Uterus (tissue), 2 donors: Measurements from ENCODE around the gene PANK4.

Source experiments
- POLR2A ChIP-seq, 2 donors: fragments of 450-650 bp; IDR thresholded peaks; one replicate each; pipeline ENCODE4 v1.6.1; 2016; ENCODE audit warnings: antibody characterized with exemption in 2 of 2, mild to moderate bottlenecking in 1 of 2, moderate library complexity in 1 of 2
- TF ChIP-seq, protein P1 (sequence below), 4 experiments: fragments of 200-600 bp in 2 of 4; fragments of 450-650 bp in 2 of 4; sonication (generic) in 2 of 4; IDR thresholded peaks; one replicate each; pipeline ENCODE4 v1.5.1; 2016 to 2019; ENCODE audit warnings: antibody characterized with exemption in 4 of 4, mild to moderate bottlenecking in 2 of 4, moderate library complexity in 1 of 4

DNA sequence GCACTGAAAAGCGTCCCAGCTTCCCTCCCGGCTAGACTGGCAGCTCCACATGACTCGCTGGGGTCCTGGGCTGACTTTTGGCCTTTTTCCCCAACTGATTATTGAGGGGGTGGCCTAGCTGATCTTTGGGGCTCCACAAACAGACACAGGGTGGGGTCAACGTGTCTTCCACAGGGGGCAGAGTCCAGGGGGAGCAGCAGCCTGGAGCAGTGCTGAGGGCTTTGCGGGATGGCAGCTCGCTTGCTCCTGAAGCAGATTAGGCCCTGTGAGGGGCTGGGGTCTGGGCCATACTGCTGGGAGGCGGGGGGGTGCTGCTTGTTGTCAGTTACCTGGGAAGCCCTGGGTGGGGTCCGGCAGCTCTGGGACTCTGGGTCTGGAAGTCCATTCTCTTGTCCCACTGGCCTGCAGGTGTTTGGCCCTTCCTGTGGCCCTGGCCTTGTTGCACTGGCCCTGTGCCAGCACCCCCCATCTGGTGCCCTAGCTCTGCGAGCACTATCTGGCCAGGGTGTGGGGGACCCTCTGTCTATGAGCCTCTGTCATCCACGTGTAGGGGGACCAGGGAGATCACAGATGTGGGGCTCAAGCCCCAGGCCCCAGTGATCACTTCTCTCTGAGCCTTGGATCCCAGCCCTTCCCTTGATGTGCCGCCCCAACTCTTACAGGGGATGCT lies 16.0 kb upstream of the PANK4 start:
- TF ChIP-seq, protein P1, sequence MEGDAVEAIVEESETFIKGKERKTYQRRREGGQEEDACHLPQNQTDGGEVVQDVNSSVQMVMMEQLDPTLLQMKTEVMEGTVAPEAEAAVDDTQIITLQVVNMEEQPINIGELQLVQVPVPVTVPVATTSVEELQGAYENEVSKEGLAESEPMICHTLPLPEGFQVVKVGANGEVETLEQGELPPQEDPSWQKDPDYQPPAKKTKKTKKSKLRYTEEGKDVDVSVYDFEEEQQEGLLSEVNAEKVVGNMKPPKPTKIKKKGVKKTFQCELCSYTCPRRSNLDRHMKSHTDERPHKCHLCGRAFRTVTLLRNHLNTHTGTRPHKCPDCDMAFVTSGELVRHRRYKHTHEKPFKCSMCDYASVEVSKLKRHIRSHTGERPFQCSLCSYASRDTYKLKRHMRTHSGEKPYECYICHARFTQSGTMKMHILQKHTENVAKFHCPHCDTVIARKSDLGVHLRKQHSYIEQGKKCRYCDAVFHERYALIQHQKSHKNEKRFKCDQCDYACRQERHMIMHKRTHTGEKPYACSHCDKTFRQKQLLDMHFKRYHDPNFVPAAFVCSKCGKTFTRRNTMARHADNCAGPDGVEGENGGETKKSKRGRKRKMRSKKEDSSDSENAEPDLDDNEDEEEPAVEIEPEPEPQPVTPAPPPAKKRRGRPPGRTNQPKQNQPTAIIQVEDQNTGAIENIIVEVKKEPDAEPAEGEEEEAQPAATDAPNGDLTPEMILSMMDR (IDR thresholded peaks at IDR 0.05): no peak
- no peak for TF ChIP-seq POLR2A (IDR thresholded peaks at IDR 0.05)
